Esophagus (tissue), 2 donors: ENCODE measurements around the gene SLC25A52. TPM values are rescaled to one million over a fixed set of nuclear protein-coding genes. Genes with fewer than 3 reads are reported as not detected.

ENCODE experiments used
- H3K27ac ChIP-seq, 2 donors: one replicate each; pipeline ENCODE4 v1.5.1; 2013; ENCODE audit warnings: low read depth in 2 of 2, mild to moderate bottlenecking in 2 of 2, inconsistent platforms in 1 of 2, low read length in 1 of 2, moderate library complexity in 1 of 2
- H3K27me3 ChIP-seq, 2 donors: one replicate each; pipeline ENCODE4 v1.6.1; 2013; ENCODE audit warnings: low read length in 2 of 2, control low read depth in 1 of 2, mild to moderate bottlenecking in 1 of 2; ENCODE audit not compliant: insufficient read depth in 2 of 2, control insufficient read depth in 1 of 2
- H3K36me3 ChIP-seq, 2 donors: one replicate each; pipeline ENCODE4 v1.6.1; 2013; ENCODE audit warnings: low read length in 1 of 2; ENCODE audit not compliant: control insufficient read depth in 2 of 2, insufficient read depth in 2 of 2
- H3K4me1 ChIP-seq, 2 donors: one replicate each; pipeline ENCODE4 v1.6.1; 2013; ENCODE audit warnings: low read length in 1 of 2; ENCODE audit not compliant: control insufficient read depth in 2 of 2, insufficient read depth in 2 of 2
- H3K4me3 ChIP-seq, 2 donors: one replicate each; pipeline ENCODE4 v1.5.1; 2013; ENCODE audit warnings: low read length in 2 of 2, mild to moderate bottlenecking in 2 of 2, low read depth in 1 of 2, moderate library complexity in 1 of 2
- H3K9me3 ChIP-seq, 2 donors: one replicate each; pipeline ENCODE4 v1.6.1; 2013; ENCODE audit warnings: mild to moderate bottlenecking in 2 of 2, low read depth in 1 of 2, low read length in 1 of 2, moderate library complexity in 1 of 2; ENCODE audit not compliant: control insufficient read depth in 2 of 2, insufficient read depth in 1 of 2
- WGBS, 2 donors: extraction: QIAGEN DNeasy Blood & Tissue Kit; methylation state at CpG; one replicate each; pipeline ENCODE4 v1.1.7; 2013; 5-methylcytosine and 5-hydroxymethylcytosine counted together
- polyA plus RNA-seq, 2 donors: library from polyadenylated mRNA; stranded (reverse); fragments of 200-250 nt; gene quantifications; one replicate each; pipeline ENCODE4 v1.2.3, GENCODE V29; 2013
- donor health status: healthy with polysubstance abuse.
- donor health status: Bipolar disorder and iron deficiency.

SLC25A52 gene
- polyA plus RNA-seq, 2 donors, result 0.02 TPM; not detected in 1

GRCh38 chr18:31783059-31783458, 22.4 kb upstream of the SLC25A52 start:
- H3K36me3 ChIP-seq, result no peaks in the 10 kb centered on the region
- 88 to 92% methylated on average over 3 of the region's 3 CpGs for WGBS, 2 donors
- peaks cover 2 to 6% of the 10 kb centered on the region in 2 donors for H3K9me3 ChIP-seq
- H3K27me3 ChIP-seq, result no peaks in the 10 kb centered on the region
- no peaks in the 10 kb centered on the region for H3K4me1 ChIP-seq
- H3K4me3 ChIP-seq, result no peak overlapping the region
- H3K27ac ChIP-seq, result no peak overlapping the region

- H3K4me3 ChIP-seq, result no peak overlapping the region
- no peaks in the 10 kb centered on the region for H3K27me3 ChIP-seq
- peaks cover 2 to 7% of the 10 kb centered on the region in 2 donors for H3K9me3 ChIP-seq
- no peaks in the 10 kb centered on the region for H3K4me1 ChIP-seq
- no peak overlapping the region for H3K27ac ChIP-seq
- H3K36me3 ChIP-seq, result no peaks in the 10 kb centered on the region
These were observed 17.8 kb upstream of the SLC25A52 start for GRCh38 chr18:31778391-31778950.

GRCh38 chr18:31776093-31776492, 15.4 kb upstream of the SLC25A52 start:
- H3K27ac ChIP-seq, result no peak overlapping the region
- H3K4me3 ChIP-seq, result no peak overlapping the region
- WGBS, 2 donors, result 89 to 90% methylated on average over 9 of the region's 9 CpGs
- H3K36me3 ChIP-seq, result no peaks in the 10 kb centered on the region
- H3K27me3 ChIP-seq, result no peaks in the 10 kb centered on the region
- no peaks in the 10 kb centered on the region for H3K4me1 ChIP-seq
- H3K9me3 ChIP-seq, result peaks cover 2 to 7% of the 10 kb centered on the region in 2 donors

- no peaks in the 10 kb centered on the region for H3K36me3 ChIP-seq
- peaks cover 2 to 7% of the 10 kb centered on the region in 2 donors for H3K9me3 ChIP-seq
- no peaks in the 10 kb centered on the region for H3K4me1 ChIP-seq
- 75 to 85% methylated on average over 5 of the region's 5 CpGs for WGBS, 2 donors
- H3K27me3 ChIP-seq, result no peaks in the 10 kb centered on the region
- no peak overlapping the region for H3K4me3 ChIP-seq
- H3K27ac ChIP-seq, result no peak overlapping the region
These were observed 14.3 kb upstream of the SLC25A52 start for GRCh38 chr18:31774962-31775361.

GRCh38 chr18:31774477-31774785, 13.8 kb upstream of the SLC25A52 start:
- Histone ChIP-seq H3K4me1 (no peaks in the 10 kb centered on the region), H3K9me3 (peaks cover 2 to 4% of the 10 kb centered on the region in 2 donors), H3K27ac (no peak overlapping the region), H3K27me3 (no peaks in the 10 kb centered on the region), H3K4me3 (no peak overlapping the region), H3K36me3 (no peaks in the 10 kb centered on the region)
- 63 to 80% methylated on average over 2 of the region's 2 CpGs for WGBS, 2 donors

GRCh38 chr18:31773774-31774476, 13.2 kb upstream of the SLC25A52 start:
- Histone ChIP-seq H3K4me1 (no peaks in the 10 kb centered on the region), H3K9me3 (peaks cover 2 to 4% of the 10 kb centered on the region in 2 donors), H3K36me3 (no peaks in the 10 kb centered on the region), H3K4me3 (no peak overlapping the region), H3K27me3 (no peaks in the 10 kb centered on the region), H3K27ac (no peak overlapping the region)
- WGBS, 2 donors, result 77 to 87% methylated on average over 9 of the region's 9 CpGs

- H3K9me3 ChIP-seq, result no peaks in the 10 kb centered on the region
- 97% methylated on average over 3 of the region's 3 CpGs for WGBS, 2 donors
These were observed 12.0 kb upstream of the SLC25A52 start for GRCh38 chr18:31772699-31773098.

GRCh38 chr18:31750273-31750672, 10.4 kb downstream of the SLC25A52 start:
- Histone ChIP-seq H3K27ac (no peak overlapping the region), H3K27me3 (no peaks in the 10 kb centered on the region), H3K36me3 (no peaks in the 10 kb centered on the region), H3K4me3 (no peak overlapping the region), H3K9me3 (no peaks in the 10 kb centered on the region), H3K4me1 (no peaks in the 10 kb centered on the region)
- 62 to 80% methylated on average over 3 of the region's 3 CpGs for WGBS, 2 donors

More at GRCh38 chr18:31772699-31773098, 12.0 kb upstream of the SLC25A52 start:
- no peaks in the 10 kb centered on the region for H3K36me3 ChIP-seq
- no peak overlapping the region for H3K27ac ChIP-seq
- no peaks in the 10 kb centered on the region for H3K27me3 ChIP-seq
- no peaks in the 10 kb centered on the region for H3K4me1 ChIP-seq
- no peak overlapping the region for H3K4me3 ChIP-seq

GRCh38 chr18:31746396-31746795, 14.3 kb downstream of the SLC25A52 start:
- 51 to 65% methylated on average over 4 of the region's 4 CpGs for WGBS, 2 donors
- Histone ChIP-seq H3K4me1 (no peaks in the 10 kb centered on the region), H3K27me3 (no peaks in the 10 kb centered on the region), H3K27ac (peak overlapping the region in 1 of 2 donors; percentile 42), H3K36me3 (no peaks in the 10 kb centered on the region), H3K9me3 (no peaks in the 10 kb centered on the region), H3K4me3 (no peak overlapping the region)
